Inflammatory macrophage treated with lipopolysaccharide for 1 hour (primary cell): ENCODE data around the gene GPX7.
"Not testable (repeated sequence)": the region's sequence is repeated elsewhere in the genome, so short reads cannot be mapped to it uniquely, and the experiment has no call there.

Source experiments
- DNase-seq, 2 donors: peaks; one replicate each; pipeline ENCODE4 v3.0.0-alpha.2; 2020 to 2022

Gene GPX7

DNA sequence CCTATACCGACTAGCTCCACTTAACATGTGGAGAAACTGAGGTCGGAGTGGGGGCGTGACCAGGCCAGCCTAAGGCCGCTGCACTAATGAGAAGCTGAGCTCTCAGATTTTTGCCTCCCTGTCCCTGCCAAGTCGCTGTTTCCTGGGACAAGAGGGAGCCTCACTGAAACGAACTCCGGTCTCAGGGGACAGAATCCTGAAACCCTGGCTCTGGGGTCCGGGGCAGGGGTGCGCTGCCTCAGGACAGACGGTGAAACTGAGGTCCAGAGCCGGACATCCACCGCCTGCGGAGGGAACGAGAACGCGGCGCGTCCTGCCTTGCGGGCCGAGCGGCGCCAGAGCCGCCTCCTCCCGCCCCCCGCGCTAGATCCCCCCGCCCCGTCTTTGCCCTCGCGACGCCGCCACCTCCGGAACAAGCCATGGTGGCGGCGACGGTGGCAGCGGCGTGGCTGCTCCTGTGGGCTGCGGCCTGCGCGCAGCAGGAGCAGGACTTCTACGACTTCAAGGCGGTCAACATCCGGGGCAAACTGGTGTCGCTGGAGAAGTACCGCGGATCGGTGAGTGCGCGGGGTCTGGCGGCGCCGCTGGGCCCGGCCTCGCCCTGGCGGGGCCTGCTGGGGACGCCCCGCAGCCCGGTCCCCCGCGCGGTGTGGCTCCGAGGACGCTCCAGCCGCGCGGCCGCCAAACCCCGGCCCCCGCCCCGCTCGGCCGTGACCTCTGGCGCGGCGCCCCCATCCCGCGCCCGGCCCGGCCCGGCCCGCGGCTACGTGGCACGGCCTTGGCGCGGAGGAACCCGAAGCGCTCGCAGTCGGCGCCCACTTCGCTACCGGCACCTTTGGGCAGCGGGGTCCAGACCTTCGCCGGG, at the start of gene GPX7:
Gene GPX7 (plus strand): TSS at position 381 of the 865 bp plus-strand sequence. CDS start 39 bp downstream, at position 420.
- no peak for DNase-seq

DNA sequence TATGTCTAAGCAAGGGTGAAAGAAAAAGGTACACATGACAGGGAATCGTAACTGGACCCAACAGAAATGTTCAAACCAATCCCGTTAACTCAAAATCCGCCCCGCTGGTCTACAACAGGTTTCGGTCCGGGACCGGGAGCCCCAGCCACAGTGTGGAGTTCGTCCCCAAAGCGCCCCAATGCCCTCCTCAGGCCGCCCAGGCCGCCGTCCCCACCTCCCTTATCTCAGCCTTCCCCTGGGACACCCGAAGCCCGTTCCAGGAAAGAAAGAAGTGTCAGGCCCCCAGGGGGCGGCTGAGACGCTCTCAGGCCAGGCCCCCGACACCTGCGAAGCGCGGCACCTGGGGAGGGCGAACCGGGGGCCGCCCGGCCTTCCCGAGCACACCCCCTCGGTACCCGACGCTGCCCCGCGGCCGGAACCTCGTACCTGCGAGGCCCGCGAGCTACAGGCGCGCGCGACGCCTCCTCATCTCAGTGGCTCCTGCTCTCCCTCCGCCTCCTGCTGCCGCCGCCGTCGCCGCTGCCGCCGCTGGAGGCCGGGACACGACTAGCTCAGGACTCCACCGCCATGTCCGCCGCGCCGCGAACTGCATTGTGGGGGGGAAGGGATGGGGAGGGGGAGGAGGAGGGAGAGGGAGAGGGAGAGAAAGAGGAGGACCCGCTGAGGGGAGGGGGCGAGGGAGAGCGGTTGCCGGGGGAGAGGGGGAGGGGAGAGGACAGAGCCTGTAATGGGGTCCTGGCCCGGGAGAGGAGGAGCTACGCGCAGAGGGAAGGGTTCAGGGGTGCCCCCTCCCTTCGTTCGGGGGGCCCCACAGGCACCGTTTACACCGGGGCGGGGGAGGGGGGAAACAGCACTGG, 49.4 kb upstream of the GPX7 start, which contains the start of gene TUT4:
Gene TUT4 (minus strand): TSS at position 588 of the 857 bp plus-strand sequence. CDS start 26,812 bp downstream, outside the sequence.
- DNase-seq = peak; percentile 39 to 65

DNA sequence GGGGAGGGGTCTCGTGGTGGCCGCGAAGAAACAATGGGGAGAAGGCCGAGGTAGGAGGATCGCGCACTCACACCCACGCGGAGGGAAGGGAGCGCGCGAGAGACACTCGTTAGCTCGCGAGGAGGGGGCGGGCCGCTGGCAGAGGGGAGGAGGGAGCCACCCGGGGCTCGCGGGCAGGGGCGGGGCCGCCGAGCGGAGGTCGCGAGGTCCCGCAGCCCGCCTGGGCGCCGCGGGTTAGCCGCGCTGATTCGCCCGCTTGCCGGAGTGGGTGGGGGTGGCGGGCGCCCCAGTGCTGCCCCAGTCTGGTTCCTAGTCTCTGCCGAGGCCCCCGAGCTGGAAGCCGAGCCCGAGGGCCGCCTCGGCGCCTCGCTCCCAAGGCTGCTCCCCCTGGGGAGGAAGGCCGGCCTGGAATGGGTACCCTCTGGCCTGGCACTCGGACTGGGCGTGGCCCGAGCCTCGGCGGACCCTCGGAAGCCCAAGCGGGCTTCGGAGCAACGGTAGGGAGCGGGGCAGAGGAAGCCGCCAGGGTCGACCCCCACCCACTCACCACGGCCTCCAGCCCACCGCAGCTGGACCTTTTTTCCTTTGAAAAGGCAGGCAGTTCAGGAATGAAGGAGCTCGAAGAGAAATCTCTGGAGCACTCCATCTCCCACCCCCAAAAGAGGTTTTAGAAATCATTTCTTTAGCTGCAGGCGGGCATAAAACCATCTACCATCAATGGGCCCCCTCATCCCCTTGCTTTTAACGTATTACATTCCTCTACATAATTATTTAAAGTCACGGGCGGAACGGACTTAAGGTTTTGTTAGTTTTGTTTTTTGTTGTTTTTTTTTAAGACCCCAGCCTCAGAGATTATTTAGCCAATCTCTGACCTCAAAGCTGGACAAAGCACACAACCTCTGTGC, 48.6 kb upstream of the GPX7 start:
- DNase-seq = peak; percentile 72 to 75

DNA sequence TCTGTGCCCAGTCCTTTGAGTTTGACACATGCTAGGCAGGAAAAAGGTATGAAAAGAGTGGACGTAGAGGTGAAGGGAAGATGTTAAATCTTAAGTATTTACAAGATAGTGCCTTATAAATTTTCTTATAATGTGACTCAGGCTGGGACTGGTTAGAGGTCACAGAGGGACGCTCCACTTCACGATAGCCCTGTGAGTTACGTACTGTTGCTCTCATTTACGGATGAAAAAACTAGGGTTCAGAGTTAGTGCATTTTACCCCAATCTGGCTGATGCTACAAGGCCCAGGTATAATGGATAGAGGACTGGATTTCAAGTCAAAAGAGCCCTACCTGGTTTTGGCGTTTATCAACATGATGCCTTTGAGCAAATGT, 47.9 kb upstream of the GPX7 start:
- no peak for DNase-seq

DNA sequence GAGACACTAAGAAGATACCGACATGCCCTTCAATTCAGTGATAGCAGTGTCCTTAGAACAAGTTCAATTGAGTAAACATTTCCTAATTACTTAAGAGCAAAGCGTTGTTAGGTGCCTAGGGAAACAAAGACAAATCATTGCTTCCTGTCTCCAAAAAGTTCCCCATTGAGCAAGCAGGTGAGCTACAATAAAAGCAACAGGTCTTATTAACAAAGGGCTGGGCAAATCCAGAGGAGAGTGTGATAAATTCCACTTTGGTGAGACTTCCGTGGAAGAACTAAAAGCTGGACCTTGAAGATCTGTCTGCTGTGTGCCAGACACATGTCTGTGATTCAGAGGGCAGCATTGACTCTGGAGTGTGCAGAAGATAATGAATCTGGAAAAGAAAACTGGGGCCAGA, 47.4 kb upstream of the GPX7 start:
- DNase-seq = no peak

DNA sequence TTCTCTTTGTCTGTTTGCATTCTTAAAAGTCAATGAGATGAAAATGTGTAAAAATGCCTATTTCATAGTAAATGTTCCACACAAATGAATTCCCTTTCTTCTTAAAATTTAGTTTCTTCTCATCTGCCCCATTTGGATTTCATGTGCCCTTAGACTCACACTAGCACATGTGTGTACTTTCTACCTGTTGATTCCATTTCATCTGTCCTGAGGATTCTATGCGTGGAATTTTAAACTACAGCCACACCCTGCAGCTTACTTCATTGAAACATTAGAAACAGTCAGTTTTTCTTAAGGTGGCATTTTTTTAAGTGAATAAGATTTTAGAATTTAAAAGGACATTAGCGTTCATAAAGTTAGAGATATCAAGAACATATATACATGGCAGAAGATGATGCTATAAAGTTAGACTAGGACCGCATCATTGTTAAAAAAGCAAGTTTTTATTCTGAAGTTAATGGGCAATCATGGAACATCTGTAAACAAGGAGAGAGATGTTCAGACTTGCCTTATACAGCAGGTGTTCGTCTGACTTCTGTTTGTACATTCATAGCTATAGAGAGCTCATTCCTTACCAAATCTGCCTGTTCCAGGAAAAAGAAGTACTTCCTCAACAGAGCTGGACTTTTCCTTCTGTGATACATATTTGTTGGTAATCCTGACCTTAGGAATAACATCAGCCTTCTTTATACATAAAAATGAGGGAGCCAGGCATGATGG, 45.4 kb upstream of the GPX7 start:
- no peak for DNase-seq

DNA sequence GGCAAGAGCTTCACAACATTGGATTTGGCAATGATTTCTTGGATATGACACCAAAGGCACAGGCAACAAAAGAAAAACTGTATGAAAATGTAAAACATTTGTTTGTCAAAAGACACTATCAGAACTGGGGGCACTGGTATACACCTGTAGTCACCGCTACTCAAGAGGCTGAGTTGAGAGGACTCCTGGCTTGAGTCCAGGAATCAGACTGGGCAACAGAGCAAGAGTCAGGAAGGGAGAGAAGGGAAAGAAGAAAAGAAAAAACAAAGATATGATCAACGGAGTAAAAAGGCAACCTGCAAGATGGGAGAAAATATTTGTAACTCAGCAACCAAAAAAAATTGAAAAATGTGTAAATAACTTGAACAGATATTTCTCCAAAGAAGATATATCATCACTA, 43.2 kb upstream of the GPX7 start:
- DNase-seq = no peak

DNA sequence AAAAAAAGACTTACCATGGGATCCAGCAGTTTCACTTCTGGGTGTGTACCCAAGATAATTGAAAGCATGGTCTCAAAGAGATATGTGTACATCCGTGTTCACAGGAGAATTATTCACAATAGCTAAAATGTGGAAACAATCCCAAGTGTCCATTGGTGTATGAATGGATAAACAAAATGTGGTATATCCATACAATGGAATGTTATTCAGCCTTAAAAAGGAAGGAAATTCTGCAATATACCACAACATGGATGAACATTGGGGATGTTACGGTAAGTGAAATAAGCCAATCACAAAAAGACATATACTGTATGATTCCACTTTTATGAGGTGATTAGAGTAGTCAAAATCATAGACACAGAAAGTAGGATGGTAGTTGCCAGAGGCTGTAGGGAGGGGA, 42.3 kb upstream of the GPX7 start:
- DNase-seq = no peak

DNA sequence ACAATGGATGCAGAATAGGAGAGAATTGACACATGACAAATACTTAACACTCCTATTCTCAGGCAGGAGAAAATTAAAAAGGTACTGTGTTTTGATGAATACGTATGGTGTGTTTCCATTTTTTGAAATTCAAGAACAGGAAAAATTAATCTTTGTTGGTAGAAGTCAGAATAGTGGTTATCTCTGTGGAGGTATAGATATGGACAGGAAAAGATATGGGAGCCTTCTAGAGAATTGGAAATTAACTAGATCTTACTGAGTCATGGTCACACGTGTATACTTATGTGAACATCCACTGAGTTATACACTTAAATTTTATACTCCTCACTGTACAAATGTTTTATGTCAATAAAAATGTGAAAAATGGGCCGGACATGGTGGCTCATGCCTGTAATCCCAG, 39.4 kb upstream of the GPX7 start:
- DNase-seq = no peak

DNA sequence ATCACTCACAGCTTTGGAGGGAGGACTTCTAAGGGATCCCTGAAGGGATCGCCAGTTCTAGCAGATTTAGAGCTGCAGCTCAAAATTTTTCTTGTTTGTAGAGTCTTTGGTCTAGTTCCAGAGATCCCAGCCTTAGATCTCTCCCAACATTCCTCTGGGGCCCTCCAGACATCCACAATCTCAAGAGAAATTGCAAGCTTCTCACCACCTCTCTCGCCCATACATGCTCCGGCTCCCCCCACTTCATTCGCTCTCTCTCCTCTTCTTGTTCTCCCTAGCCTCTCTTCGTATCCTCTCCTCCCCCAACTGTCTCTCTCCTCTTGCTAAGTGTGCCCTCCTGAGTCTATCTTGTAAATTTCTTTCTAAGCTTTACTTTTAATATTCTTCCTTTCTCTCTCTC, 34.2 kb upstream of the GPX7 start:
- DNase-seq = no peak

DNA sequence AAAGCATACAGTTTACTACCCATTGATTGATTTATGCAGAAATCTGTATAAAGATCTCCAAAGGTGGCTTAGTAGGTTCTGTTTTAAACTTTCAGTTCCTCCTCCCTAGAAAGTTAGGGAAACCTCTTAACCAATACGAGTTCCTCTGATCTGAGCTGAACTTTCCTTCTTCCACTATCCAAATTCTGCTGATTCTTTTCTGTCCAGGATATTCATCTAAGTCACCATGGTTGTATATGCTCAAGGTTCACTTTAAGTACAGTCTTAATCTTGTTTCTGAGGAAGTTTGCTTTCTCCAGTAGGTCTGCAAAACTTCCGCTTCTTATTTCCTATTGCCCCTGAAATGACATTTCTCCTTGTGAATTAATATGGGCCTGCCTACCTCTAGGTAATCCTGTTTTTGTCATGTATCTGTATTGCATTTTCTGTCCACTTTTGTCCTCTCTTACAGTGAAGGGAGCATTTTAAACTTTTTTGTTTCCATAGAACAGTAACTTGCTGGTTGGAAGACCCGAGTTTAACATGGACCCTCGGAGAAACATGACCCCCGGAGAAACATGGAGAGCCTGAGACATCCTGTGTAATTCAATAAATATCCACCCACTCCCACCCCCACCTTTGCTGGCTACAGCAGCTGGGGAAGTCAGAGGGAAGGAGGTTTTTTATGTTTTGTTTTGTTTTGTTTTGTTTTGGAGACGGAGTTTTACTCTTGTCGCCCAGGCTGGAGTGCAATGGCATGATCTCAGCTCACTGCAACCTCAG, 32.5 kb upstream of the GPX7 start:
- DNase-seq = peak; percentile 38 to 45

DNA sequence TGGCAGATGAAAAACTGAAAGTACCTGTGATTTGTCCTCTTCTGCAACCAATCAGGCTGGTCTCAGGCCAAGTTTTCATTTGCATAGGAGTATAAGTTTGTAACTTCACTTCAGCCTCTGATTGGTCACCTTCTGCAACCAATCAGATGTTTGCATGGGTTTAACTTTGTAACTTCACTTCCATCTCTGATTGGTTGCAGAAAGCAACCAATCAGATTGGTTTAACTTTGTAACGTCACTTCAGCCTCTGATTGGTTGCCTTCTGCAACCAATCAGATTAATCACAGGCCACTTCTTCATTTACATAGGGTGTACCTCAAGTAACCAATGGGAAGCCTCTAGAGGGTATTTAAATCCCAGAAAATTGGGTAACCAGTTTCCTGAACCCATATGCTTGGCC, 30.4 kb upstream of the GPX7 start:
- peak; percentile 27 to 42 for DNase-seq

DNA sequence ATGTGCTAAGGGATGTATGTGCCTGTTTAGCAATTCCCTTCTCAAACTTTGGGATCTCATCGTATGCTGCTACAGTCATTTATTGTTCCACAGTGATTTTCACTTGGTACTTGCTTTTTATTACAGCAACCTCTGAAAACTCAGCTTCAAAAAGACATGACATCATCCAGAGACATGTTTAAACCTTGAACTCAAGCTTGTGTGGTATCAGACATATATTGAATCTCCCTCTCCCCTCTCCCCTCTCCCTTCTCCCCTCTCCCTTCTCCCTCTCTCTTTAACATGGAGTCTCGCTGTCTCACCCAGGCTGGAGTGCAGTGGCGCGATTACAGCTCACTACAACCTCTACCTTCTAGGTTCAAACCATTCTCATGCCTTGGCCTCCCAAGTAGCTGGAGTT, 29.8 kb upstream of the GPX7 start:
- DNase-seq = no peak

DNA sequence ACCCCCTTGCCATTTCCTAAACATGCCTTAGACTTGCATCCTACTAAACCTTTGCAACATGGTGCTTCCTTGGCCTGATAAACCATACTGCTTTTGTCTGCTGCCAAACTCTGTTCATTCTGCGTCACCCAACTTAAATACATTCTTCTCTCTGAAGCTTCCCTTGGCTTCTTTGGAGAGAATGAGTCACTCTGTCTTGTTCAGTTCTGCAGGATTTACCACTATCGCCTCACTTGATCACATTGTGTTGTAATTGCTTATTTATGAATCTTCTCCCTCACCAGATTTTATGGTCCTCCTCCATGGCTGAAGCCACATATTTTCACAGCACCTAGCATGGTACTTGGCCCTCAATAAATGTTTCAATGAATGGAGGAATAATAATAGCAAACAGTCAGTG, 27.6 kb upstream of the GPX7 start:
- no peak for DNase-seq

DNA sequence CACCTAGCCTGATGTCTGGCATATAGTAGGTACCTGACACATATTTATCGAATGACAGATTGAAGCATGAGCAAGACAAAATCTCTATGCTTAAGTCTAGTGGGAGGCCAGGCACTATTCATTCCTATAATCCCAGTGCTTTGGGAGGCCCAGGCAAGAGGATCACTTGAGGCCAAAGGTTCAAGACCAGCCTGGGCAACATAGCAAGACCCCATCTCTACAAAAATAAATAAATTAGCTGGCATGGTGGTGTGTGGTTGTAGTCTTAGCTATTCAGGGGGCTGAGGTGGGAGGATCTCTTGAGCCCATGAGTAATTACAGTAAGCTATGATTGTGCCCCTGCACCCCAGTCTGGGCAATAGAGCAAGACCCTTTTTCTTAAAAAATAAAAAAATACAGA, 26.1 kb upstream of the GPX7 start:
- no peak for DNase-seq

DNA sequence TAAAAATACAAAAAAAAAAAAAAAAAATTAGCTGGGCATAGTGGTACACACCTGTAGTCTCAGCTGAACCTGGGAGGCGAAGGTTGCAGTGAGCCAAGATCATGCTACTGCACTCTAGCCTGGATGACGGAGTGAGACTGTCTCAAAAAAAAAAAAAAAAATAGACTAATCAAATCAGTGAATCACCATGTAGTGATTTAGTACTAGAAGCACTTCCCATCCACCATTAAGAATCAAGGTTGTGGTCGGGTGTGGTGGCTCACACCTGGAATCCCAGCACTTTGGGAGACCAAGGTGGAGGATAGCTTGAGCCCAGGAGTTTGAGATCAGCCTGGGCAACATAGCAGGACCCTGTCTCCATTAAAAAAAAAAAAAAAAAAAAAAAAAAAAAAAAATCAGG, 24.1 kb upstream of the GPX7 start:
- not testable (repeated sequence) for DNase-seq

DNA sequence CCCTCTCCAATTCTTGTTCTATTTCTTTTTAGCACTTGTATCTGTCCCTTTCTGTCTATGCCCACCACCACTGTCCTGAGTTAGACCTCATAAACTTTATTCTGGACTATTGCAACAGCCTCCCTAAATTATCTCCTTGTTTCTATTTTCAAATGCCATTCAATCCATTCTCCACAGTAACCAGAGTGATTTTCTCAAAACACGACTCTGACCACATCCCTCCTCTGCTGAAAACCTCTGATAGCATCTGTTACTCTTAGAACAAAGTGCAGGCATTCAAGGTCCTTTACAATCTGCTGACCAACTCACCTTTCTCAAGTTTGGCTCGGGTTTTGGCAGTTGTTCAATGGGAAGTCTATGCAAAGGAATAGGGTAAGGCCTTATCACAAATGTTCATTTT, 22.8 kb upstream of the GPX7 start:
- no peak for DNase-seq

DNA sequence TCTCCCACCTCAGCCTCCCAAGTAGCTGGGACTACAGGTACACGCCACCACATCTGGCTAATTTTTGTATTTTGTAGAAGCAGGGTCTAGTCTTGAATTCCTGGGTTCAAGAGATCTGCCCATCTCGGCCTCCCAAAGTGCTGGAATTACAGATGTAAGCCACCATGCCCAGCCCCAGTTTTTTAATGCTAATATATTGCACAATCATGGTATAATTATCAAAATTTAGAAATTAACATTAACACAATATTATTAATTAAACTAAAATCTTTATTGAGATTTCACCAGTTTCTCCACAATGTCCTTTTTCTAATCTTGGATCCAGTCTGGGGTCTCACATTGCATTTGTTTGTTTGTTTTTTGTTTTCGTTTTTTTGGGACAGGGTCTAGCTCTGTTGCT, 21.9 kb upstream of the GPX7 start:
- DNase-seq = no peak

DNA sequence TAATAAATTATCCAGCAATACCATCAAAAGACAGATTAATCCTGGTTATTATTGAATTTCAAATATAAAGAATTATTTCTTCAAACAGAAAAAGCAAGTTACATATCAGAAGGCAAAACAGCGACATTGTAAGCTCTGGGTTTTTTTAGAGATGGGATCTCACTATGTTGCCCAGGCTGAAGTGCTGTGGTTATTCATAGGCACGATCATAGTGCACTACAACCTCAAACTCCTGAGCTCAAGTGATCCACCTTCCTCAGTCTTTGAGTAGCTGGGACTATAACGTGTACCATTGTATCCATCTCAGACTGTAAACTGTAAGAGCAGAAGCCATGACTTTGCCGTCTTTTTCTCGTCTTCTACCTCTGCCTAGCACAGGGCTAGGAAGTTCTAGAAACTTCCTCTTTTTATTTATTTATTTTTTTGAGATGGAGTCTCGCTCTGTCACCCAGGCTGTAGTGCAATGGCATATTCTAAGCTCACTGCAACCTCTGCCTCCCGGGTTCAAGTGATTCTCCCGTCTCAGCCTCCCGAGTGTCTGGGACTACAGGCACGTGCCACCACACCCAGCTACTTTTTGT, 20.0 kb upstream of the GPX7 start:
- no peak for DNase-seq

DNA sequence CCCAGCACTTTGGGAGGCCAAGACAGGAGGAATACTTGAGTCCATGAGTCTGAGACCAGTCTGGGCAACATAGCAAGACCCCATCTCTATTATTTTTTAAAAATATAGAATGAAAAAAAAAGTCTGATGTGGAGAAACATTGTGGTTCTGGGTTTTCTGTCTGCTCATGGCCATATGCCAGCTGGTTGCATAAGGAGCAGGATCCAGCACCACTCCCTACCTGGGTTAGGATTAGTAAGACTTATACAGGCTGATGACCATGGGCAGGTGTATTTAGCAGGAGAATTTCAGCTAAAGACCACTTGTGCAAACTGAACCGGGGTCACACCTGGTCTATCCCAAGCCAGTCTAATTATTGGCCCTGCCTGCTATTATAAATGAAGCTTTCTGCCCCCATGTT, 16.7 kb upstream of the GPX7 start:
- no peak for DNase-seq

DNA sequence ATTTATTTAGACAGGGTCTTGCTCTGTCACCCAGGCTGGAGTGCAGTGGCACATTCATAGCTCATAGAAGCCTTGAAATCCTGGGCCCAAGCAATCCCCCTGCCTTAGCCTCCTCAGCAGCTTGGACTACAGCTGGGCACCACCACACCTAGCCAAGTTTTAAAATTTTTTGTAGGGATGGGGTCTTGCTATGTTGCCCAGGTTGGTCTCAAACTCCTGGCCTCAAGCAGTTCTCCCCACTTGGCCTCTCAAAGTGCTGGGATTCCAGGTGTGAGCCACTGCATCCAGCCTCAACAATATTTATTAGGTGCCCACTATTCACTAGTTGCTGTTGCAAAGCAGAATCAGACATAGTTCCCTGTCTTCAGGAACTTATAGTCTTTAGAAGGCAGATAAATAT, 14.1 kb upstream of the GPX7 start:
- DNase-seq = no peak
